H1 (cell line): ENCODE results near the gene CDH8. TPM values are rescaled to one million over a fixed set of nuclear protein-coding genes. Genes with fewer than 3 reads are reported as not detected.

ENCODE experiments used
- CTCF ChIA-PET: fragments of 300-600 bp; sonication (Branson Sonifier 250); formaldehyde crosslinking; loops from one replicate; lab custom pipeline; 2021; ENCODE audit not compliant: partially characterized antibody; lab: Charles Lee
- POLR2A ChIA-PET: fragments of 300-600 bp; sonication (Branson Sonifier 250); formaldehyde crosslinking; loops from one replicate; lab custom pipeline; 2021; ENCODE audit warnings: inconsistent platforms; ENCODE audit not compliant: partially characterized antibody; lab: Charles Lee
- DNase-seq, 2 experiments: peaks; one replicate each; pipeline versions ENCODE4 v3.0.0 to v3.0.0-alpha.2; 2010 to 2022; ENCODE audit warnings: low spot score in 2 of 2, low read depth in 1 of 2, mixed read lengths in 1 of 2
- FAIRE-seq: peaks from 2 replicates; lab custom pipeline; 2011; peaks lifted over from hg19 to GRCh38; lab: Jason Lieb, UNC
- H2AFZ ChIP-seq: 2 replicates; pipeline ENCODE4 v1.8.1; 2012; ENCODE audit warnings: low read length, inconsistent platforms
- H2AK5ac ChIP-seq: 2 replicates; pipeline ENCODE4 v1.6.1; 2013; ENCODE audit warnings: low read depth, low read length
- H2BK120ac ChIP-seq: replicated peaks from 2 replicates; pipeline ENCODE3; 2013; ENCODE audit warnings: low read depth, low read length, inconsistent platforms
- H2BK12ac ChIP-seq: 2 replicates; pipeline ENCODE4 v1.6.1; 2013; ENCODE audit warnings: low read depth, low read length
- H2BK15ac ChIP-seq: 2 replicates; pipeline ENCODE4 v1.6.1; 2013; ENCODE audit warnings: low read length
- H2BK20ac ChIP-seq: 2 replicates; pipeline ENCODE4 v1.6.1; 2013; ENCODE audit warnings: low read length
- H2BK5ac ChIP-seq: 2 replicates; pipeline ENCODE4 v1.6.1; 2013; ENCODE audit warnings: low read depth, low read length
- H3K14ac ChIP-seq: 2 replicates; pipeline ENCODE4 v1.6.1; 2013; ENCODE audit warnings: inconsistent platforms; ENCODE audit not compliant: insufficient read length
- H3K18ac ChIP-seq: 2 replicates; pipeline ENCODE4 v1.6.1; 2013; ENCODE audit warnings: low read length; ENCODE audit errors: extremely low read depth
- H3K23ac ChIP-seq: 2 replicates; pipeline ENCODE4 v1.6.1; 2013; ENCODE audit warnings: inconsistent platforms; ENCODE audit not compliant: insufficient read length
- H3K23me2 ChIP-seq: 2 replicates; pipeline ENCODE4 v1.6.1; 2013; ENCODE audit warnings: low read depth, low read length
- H3K27ac ChIP-seq: 2 replicates; pipeline ENCODE4 v1.6.1; 2011; ENCODE audit warnings: low read depth, low read length, inconsistent platforms
- H3K27me3 ChIP-seq, 4 experiments: replicated peaks in 1 of 4; 1 replicate in 1 of 4; 2 replicates in 3 of 4; pipeline versions ENCODE4 v1.6.1 to v1.8.1; 2011 to 2013; ENCODE audit warnings: low read length in 3 of 4, mild to moderate bottlenecking in 3 of 4, inconsistent platforms in 2 of 4, mixed read lengths in 2 of 4, moderate library complexity in 1 of 4; ENCODE audit not compliant: control insufficient read depth in 3 of 4, insufficient read depth in 3 of 4; ENCODE audit errors: extremely low read depth in 1 of 4
- H3K36me3 ChIP-seq, 4 experiments: 2 replicates each; pipeline versions ENCODE4 v1.6.1 to v1.8.1; 2011 to 2013; ENCODE audit warnings: mild to moderate bottlenecking in 4 of 4, low read length in 3 of 4, moderate library complexity in 2 of 4, control low read depth in 1 of 4, inconsistent platforms in 1 of 4; ENCODE audit not compliant: insufficient read depth in 4 of 4, control insufficient read depth in 2 of 4
- H3K4ac ChIP-seq: replicated peaks from 2 replicates; pipeline ENCODE3; 2013; ENCODE audit warnings: low read length, low read depth, mixed read lengths, inconsistent platforms; ENCODE audit not compliant: insufficient read length
- H3K4me1 ChIP-seq, 4 experiments: replicated peaks in 1 of 4; 1 replicate in 1 of 4; 2 replicates in 3 of 4; pipeline versions ENCODE4 v1.6.1 to v1.8.1; 2011 to 2013; ENCODE audit warnings: low read length in 3 of 4, inconsistent platforms in 2 of 4, mixed read lengths in 1 of 4; ENCODE audit not compliant: insufficient read depth in 4 of 4, control insufficient read depth in 3 of 4
- H3K4me2 ChIP-seq, 2 experiments: 2 replicates each; pipeline versions ENCODE4 v1.6.1 to v1.8.1; 2011 to 2013; ENCODE audit warnings: low read depth in 2 of 2, low read length in 2 of 2, control low read depth in 1 of 2, inconsistent platforms in 1 of 2, mild to moderate bottlenecking in 1 of 2; ENCODE audit not compliant: insufficient read depth in 1 of 2
- H3K4me3 ChIP-seq, 4 experiments: fragments of 200-600, 300-600 bp in 1 of 4; sonication (generic), shearing (Covaris generic), sonication (Bioruptor Twin) in 1 of 4; 2 replicates each; pipeline versions ENCODE4 v1.5.1 to v1.8.1; 2011 to 2016; ENCODE audit warnings: low read length in 4 of 4, low read depth in 3 of 4, control low read depth in 2 of 4, inconsistent platforms in 2 of 4, mild to moderate bottlenecking in 2 of 4, mixed read lengths in 1 of 4, moderate library complexity in 1 of 4; ENCODE audit not compliant: insufficient read depth in 2 of 4; ENCODE audit errors: extremely low read depth in 1 of 4
- H3K56ac ChIP-seq: replicated peaks from 2 replicates; pipeline ENCODE3; 2013; ENCODE audit warnings: low read depth, mild to moderate bottlenecking, mixed read lengths, low read length, inconsistent platforms; ENCODE audit not compliant: insufficient read length
- H3K79me1 ChIP-seq: 2 replicates; pipeline ENCODE4 v1.6.1; 2013; ENCODE audit warnings: low read depth, low read length, control low read depth
- H3K79me2 ChIP-seq, 2 experiments: 2 replicates each; pipeline versions ENCODE4 v1.6.1 to v1.8.1; 2012 to 2013; ENCODE audit warnings: low read length in 2 of 2, mild to moderate bottlenecking in 2 of 2, inconsistent platforms in 1 of 2; ENCODE audit not compliant: insufficient read depth in 2 of 2, control insufficient read depth in 1 of 2
- H3K9ac ChIP-seq, 4 experiments: replicated peaks in 1 of 4; 1 replicate in 1 of 4; 2 replicates in 3 of 4; pipeline versions ENCODE4 v1.6.1 to v1.8.1; 2011 to 2013; ENCODE audit warnings: low read depth in 3 of 4, low read length in 3 of 4, control low read depth in 2 of 4, mild to moderate bottlenecking in 2 of 4, moderate library complexity in 2 of 4, inconsistent platforms in 1 of 4; ENCODE audit errors: extremely low read depth in 1 of 4
- H3K9me3 ChIP-seq, 2 experiments: 2 replicates each; pipeline versions ENCODE4 v1.6.1 to v1.8.1; 2012 to 2013; ENCODE audit warnings: mild to moderate bottlenecking in 2 of 2, moderate library complexity in 2 of 2, control low read depth in 1 of 2, inconsistent platforms in 1 of 2, low read depth in 1 of 2, low read length in 1 of 2, mixed read lengths in 1 of 2; ENCODE audit not compliant: insufficient read depth in 2 of 2
- H4K20me1 ChIP-seq, 2 experiments: replicated peaks in 1 of 2; 2 replicates each; pipeline versions ENCODE3 to v1.8.1; 2011 to 2013; ENCODE audit warnings: inconsistent platforms in 2 of 2, low read length in 2 of 2, mild to moderate bottlenecking in 1 of 2; ENCODE audit not compliant: insufficient read depth in 2 of 2, control insufficient read depth in 1 of 2
- H4K5ac ChIP-seq: 2 replicates; pipeline ENCODE4 v1.6.1; 2013; ENCODE audit warnings: low read length, low read depth, mixed read lengths, inconsistent platforms; ENCODE audit not compliant: insufficient read length
- H4K8ac ChIP-seq: 2 replicates; pipeline ENCODE4 v1.8.0; 2013; ENCODE audit warnings: mild to moderate bottlenecking, moderate library complexity, low read length, inconsistent platforms; ENCODE audit not compliant: insufficient read depth; ENCODE audit errors: extremely low read depth
- H4K91ac ChIP-seq: replicated peaks from 2 replicates; pipeline ENCODE3; 2013; ENCODE audit warnings: low read length, mixed read lengths, inconsistent platforms; ENCODE audit not compliant: insufficient read length
- KDM1A ChIP-seq: fragments of 200-600, 300-600 bp; sonication (generic); IDR thresholded peaks from 2 replicates; pipeline ENCODE4 v1.7.1; 2016; ENCODE audit warnings: mild to moderate bottlenecking, low read length, borderline replicate concordance
- RXRA ChIP-seq: IDR thresholded peaks from 2 replicates; pipeline ENCODE4 v1.6.1; 2011; ENCODE audit warnings: low read depth, mild to moderate bottlenecking, low read length, moderate library complexity; ENCODE audit not compliant: insufficient read depth
- WGBS, 2 experiments: shearing (Covaris generic) in 1 of 2; methylation state at CpG; one replicate each; pipeline versions ENCODE4 v1.1.6 to v1.1.7; 2013 to 2015; ENCODE audit warnings: low lambda C conversion rate in 2 of 2, mixed read lengths in 2 of 2, inconsistent platforms in 1 of 2, low coverage in 1 of 2, missing lambda C conversion rate in 1 of 2; ENCODE audit not compliant: insufficient replicate concordance in 2 of 2, insufficient coverage in 1 of 2, insufficient read length in 1 of 2; ENCODE audit errors: extremely low coverage in 1 of 2, missing lambda C conversion rate in 1 of 2; 5-methylcytosine and 5-hydroxymethylcytosine counted together
- polyA plus RNA-seq, 7 experiments: library from polyadenylated mRNA; depleted of rRNA in 3 of 7; stranded (reverse) in 5 of 7; unstranded in 2 of 7; fragments of >200 nt in 5 of 7; fragments of 200-250 nt in 2 of 7; gene quantifications; 1 replicate in 5 of 7; 2 replicates in 1 of 7; 4 replicates in 1 of 7; pipeline versions ENCODE4 v1.2.1 to v1.2.3, GENCODE V29; 2011 to 2013; ENCODE audit warnings: missing spikeins in 2 of 7, mixed read lengths in 2 of 7
- total RNA-seq: library from RNA; stranded (reverse); fragmentation: NEBNext Ultra II Directional; extraction: Animal tissue kit (Norgen Biotek cat#: 25700); gene quantifications from 2 replicates; pipeline ENCODE4 v1.2.1, GENCODE V29; 2021

CDH8 gene
- total and polyA plus RNA-seq, 2 of the 8 experiments (the other 6 are each of a cell fraction or from before 2014, with no cell fraction given) = 7.7 to 8.4 TPM

GRCh38 chr16:61813339-61813738 lies 222.9 kb downstream of the CDH8 start:
- peak overlapping the region; percentile 62; the same call in 1 of the 2 replicates for H3K18ac ChIP-seq
- H3K9me3 ChIP-seq = no peaks in the 10 kb centered on the region
- no peaks in the 10 kb centered on the region for H3K36me3 ChIP-seq
- H2BK20ac ChIP-seq = no peak overlapping the region
- H3K27ac ChIP-seq = no peak overlapping the region
- CTCF ChIA-PET = interaction anchor here (1.2 kb wide), 1 partner anchor 12 kb away, joined by 3 read pairs; no protein-coding TSS in a partner anchor
- H3K4me3 ChIP-seq = no peak overlapping the region
- no peaks in the 10 kb centered on the region for H4K20me1 ChIP-seq
- no peaks in the 10 kb centered on the region for H3K79me2 ChIP-seq
- H3K27me3 ChIP-seq = no peaks in the 10 kb centered on the region
- H3K9ac ChIP-seq = no peak overlapping the region
- no peak for FAIRE-seq
- WGBS, 2 experiments = 91% methylated on average over 8 of the region's 8 CpGs; no CpG with 5 or more reads in 1 of the 2 experiments
- POLR2A ChIA-PET = no interaction called here
- no peak overlapping the region for H2BK15ac ChIP-seq
- H2AK5ac ChIP-seq = no peak overlapping the region
- no peak overlapping the region for H3K14ac ChIP-seq
- TF ChIP-seq RXRA (no peak), KDM1A (peak; percentile 81; the same call in 1 of the 2 replicates)
- no peak overlapping the region for H3K56ac ChIP-seq
- no peak for DNase-seq
- no peak overlapping the region for H2BK120ac ChIP-seq
- no peaks in the 10 kb centered on the region for H3K23me2 ChIP-seq
- H2BK5ac ChIP-seq = no peak overlapping the region
- H2BK12ac ChIP-seq = no peak overlapping the region
- H3K4me2 ChIP-seq = no peak overlapping the region
- H3K23ac ChIP-seq = no peak overlapping the region
- H4K5ac ChIP-seq = no peak overlapping the region
- no peak overlapping the region; the same call in 1 of the 2 replicates for H4K8ac ChIP-seq
- H3K4me1 ChIP-seq = peaks cover 0 to 6% (median under 1%) of the 10 kb centered on the region in 4 experiments; a peak in 2 of 7 replicates
- no peaks in the 10 kb centered on the region for H3K79me1 ChIP-seq
- H2AFZ ChIP-seq = no peak overlapping the region
- H4K91ac ChIP-seq = no peak overlapping the region
- H3K4ac ChIP-seq = no peak overlapping the region
